IMR-90 (cell line): Measurements from ENCODE around the gene NLRP1. TPM values are rescaled to one million over a fixed set of nuclear protein-coding genes. Genes with fewer than 3 reads are reported as not detected.

Experiments used
- ATAC-seq: fragments of 200-7000 bp; cut with Tn5 transposase; 2 replicates; pipeline ENCODE4 v1.9.1; 2020; ENCODE audit warnings: low read depth, mild to moderate bottlenecking, moderate library complexity
- BruUV-seq: library from RNA; stranded (reverse); fragments of 400-500 nt; replicated peaks from 2 replicates; lab custom pipeline; 2021; lab: Mats Ljungman, UMichigan
- CTCF ChIA-PET: fragments of 300-600 bp; formaldehyde crosslinking; extraction: SDS; loops from one replicate; lab custom pipeline; 2021; ENCODE audit warnings: antibody characterized with exemption; lab: Yijun Ruan, JAX
- POLR2A ChIA-PET: fragments of 300-600 bp; sonication (Branson Sonifier 250); formaldehyde crosslinking; loops from one replicate; lab custom pipeline; 2022; ENCODE audit warnings: antibody characterized with exemption; ENCODE audit not compliant: unreplicated experiment; lab: Charles Lee
- DNase-seq: peaks from one replicate; pipeline ENCODE4 v3.0.0; 2013
- H2AFZ ChIP-seq: replicated peaks from 2 replicates; pipeline ENCODE3; 2013; ENCODE audit warnings: low read length, mild to moderate bottlenecking; ENCODE audit not compliant: poor library complexity
- H2AK5ac ChIP-seq: 2 replicates; pipeline ENCODE4 v1.6.1; 2013; ENCODE audit warnings: low read depth, low read length, inconsistent platforms
- H2AK9ac ChIP-seq: replicated peaks from 2 replicates; pipeline ENCODE3; 2013; ENCODE audit warnings: mild to moderate bottlenecking, low read depth, low read length, moderate library complexity; ENCODE audit not compliant: poor library complexity
- H2BK120ac ChIP-seq: 2 replicates; pipeline ENCODE4 v1.6.1; 2013; ENCODE audit warnings: low read depth, low read length, inconsistent platforms
- H2BK15ac ChIP-seq: 3 replicates; pipeline ENCODE4 v1.6.1; 2013; ENCODE audit warnings: low read depth, low read length, inconsistent platforms
- H2BK20ac ChIP-seq: 2 replicates; pipeline ENCODE4 v1.6.1; 2013; ENCODE audit warnings: low read depth, mild to moderate bottlenecking, inconsistent platforms, low read length, moderate library complexity
- H2BK5ac ChIP-seq: 2 replicates; pipeline ENCODE4 v1.6.1; 2013; ENCODE audit warnings: mild to moderate bottlenecking, low read depth, low read length, inconsistent platforms; ENCODE audit not compliant: poor library complexity, severe bottlenecking
- H3K14ac ChIP-seq: replicated peaks from 2 replicates; pipeline ENCODE4 v1.6.1; 2013; ENCODE audit warnings: low read depth, low read length, inconsistent platforms
- H3K18ac ChIP-seq: 2 replicates; pipeline ENCODE4 v1.6.1; 2013; ENCODE audit warnings: low read depth, low read length, control low read depth
- H3K23ac ChIP-seq: 2 replicates; pipeline ENCODE4 v1.6.1; 2013; ENCODE audit warnings: low read depth, low read length, inconsistent platforms
- H3K27ac ChIP-seq: 2 replicates; pipeline ENCODE4 v1.5.1; 2013; ENCODE audit warnings: mild to moderate bottlenecking, control low read depth, low read length; ENCODE audit not compliant: insufficient read depth
- H3K27me3 ChIP-seq: 2 replicates; pipeline ENCODE4 v1.6.1; 2013; ENCODE audit warnings: low read length; ENCODE audit not compliant: control insufficient read depth, insufficient read depth
- H3K36me3 ChIP-seq: 2 replicates; pipeline ENCODE4 v1.6.1; 2013; ENCODE audit warnings: low read length, mixed read lengths; ENCODE audit not compliant: control insufficient read depth, insufficient read depth
- H3K4ac ChIP-seq: 2 replicates; pipeline ENCODE4 v1.6.1; 2013; ENCODE audit warnings: low read depth, low read length, inconsistent platforms
- H3K4me1 ChIP-seq: 2 replicates; pipeline ENCODE4 v1.6.1; 2013; ENCODE audit warnings: low read length, mixed read lengths; ENCODE audit not compliant: control insufficient read depth, insufficient read depth
- H3K4me2 ChIP-seq: 2 replicates; pipeline ENCODE4 v1.6.1; 2013; ENCODE audit warnings: low read depth, mild to moderate bottlenecking, control low read depth, low read length, moderate library complexity
- H3K4me3 ChIP-seq: 2 replicates; pipeline ENCODE4 v1.5.1; 2013; ENCODE audit warnings: low read depth, mild to moderate bottlenecking, control low read depth, low read length, moderate library complexity; ENCODE audit not compliant: insufficient read depth
- H3K56ac ChIP-seq: 2 replicates; pipeline ENCODE4 v1.6.1; 2013; ENCODE audit warnings: low read length, inconsistent platforms; ENCODE audit not compliant: insufficient read depth; ENCODE audit errors: extremely low read depth
- H3K79me1 ChIP-seq, 2 experiments: 2 replicates each; pipeline ENCODE4 v1.6.1; 2013; ENCODE audit warnings: low read length in 2 of 2, inconsistent platforms in 1 of 2, low read depth in 1 of 2
- H3K9ac ChIP-seq: 2 replicates; pipeline ENCODE4 v1.6.1; 2013; ENCODE audit warnings: low read depth, low read length, control low read depth
- H3K9me1 ChIP-seq: 2 replicates; pipeline ENCODE4 v1.6.1; 2013; ENCODE audit warnings: low read length, inconsistent platforms; ENCODE audit not compliant: insufficient read depth
- H3K9me3 ChIP-seq: 2 replicates; pipeline ENCODE4 v1.6.1; 2013; ENCODE audit warnings: low read length; ENCODE audit not compliant: control insufficient read depth, insufficient read depth
- H4K20me1 ChIP-seq: 2 replicates; pipeline ENCODE4 v1.6.1; 2013; ENCODE audit warnings: low read length, inconsistent platforms; ENCODE audit not compliant: insufficient read depth
- H4K5ac ChIP-seq: 2 replicates; pipeline ENCODE4 v1.6.1; 2013; ENCODE audit warnings: mild to moderate bottlenecking, low read depth, low read length, control low read depth
- H4K8ac ChIP-seq, 2 experiments: 2 replicates each; pipeline ENCODE4 v1.6.1; 2013; ENCODE audit warnings: low read depth in 2 of 2, low read length in 2 of 2, control low read depth in 1 of 2, inconsistent platforms in 1 of 2
- H4K91ac ChIP-seq: 2 replicates; pipeline ENCODE4 v1.6.1; 2013; ENCODE audit warnings: low read depth, low read length, inconsistent platforms; ENCODE audit not compliant: insufficient read depth
- BHLHE40 ChIP-seq: fragments of 150-350 bp; IDR thresholded peaks from 2 replicates; pipeline ENCODE4 v1.6.1; 2016; ENCODE audit warnings: mild to moderate bottlenecking, low read depth, low read length
- CEBPB ChIP-seq: IDR thresholded peaks from 2 replicates; pipeline ENCODE4 v1.6.1; 2012; ENCODE audit warnings: low read depth, low read length, improper control_type of control experiment
- CHD1 ChIP-seq: IDR thresholded peaks from 2 replicates; pipeline ENCODE4 v1.6.1; 2012; ENCODE audit warnings: low read depth, low read length, improper control_type of control experiment
- FOS ChIP-seq: fragments of 150-350 bp; IDR thresholded peaks from 2 replicates; pipeline ENCODE4 v1.6.1; 2016; ENCODE audit warnings: low read depth, low read length
- MAFK ChIP-seq: IDR thresholded peaks from 2 replicates; pipeline ENCODE4 v1.6.1; 2012; ENCODE audit warnings: low read depth, low read length, improper control_type of control experiment
- MAZ ChIP-seq: IDR thresholded peaks from 2 replicates; pipeline ENCODE4 v1.6.1; 2012; ENCODE audit warnings: low read depth, mild to moderate bottlenecking, low read length, improper control_type of control experiment, moderate library complexity, borderline replicate concordance
- MXI1 ChIP-seq: IDR thresholded peaks from 2 replicates; pipeline ENCODE4 v1.6.1; 2012; ENCODE audit warnings: low read depth, mild to moderate bottlenecking, low read length, moderate library complexity, borderline replicate concordance
- NFE2L2 ChIP-seq: fragments of 150-350 bp; IDR thresholded peaks from 2 replicates; pipeline ENCODE4 v1.6.1; 2016; ENCODE audit warnings: low read depth, mild to moderate bottlenecking, low read length
- POLR2A ChIP-seq: IDR thresholded peaks from 2 replicates; pipeline ENCODE4 v1.6.1; 2012; ENCODE audit warnings: mild to moderate bottlenecking, low read depth, low read length
- RAD21 ChIP-seq: IDR thresholded peaks from 2 replicates; pipeline ENCODE4 v1.6.1; 2012; ENCODE audit warnings: low read length, improper control_type of control experiment
- RCOR1 ChIP-seq: IDR thresholded peaks from 2 replicates; pipeline ENCODE4 v1.6.1; 2012; ENCODE audit warnings: mild to moderate bottlenecking, low read length, improper control_type of control experiment; ENCODE audit not compliant: insufficient replicate concordance
- RFX5 ChIP-seq: IDR thresholded peaks from 2 replicates; pipeline ENCODE4 v1.8.0; 2012; ENCODE audit warnings: low read depth, mild to moderate bottlenecking, low read length, moderate library complexity
- SMC3 ChIP-seq: fragments of 150-350 bp; IDR thresholded peaks from 2 replicates; pipeline ENCODE4 v1.6.1; 2016; ENCODE audit warnings: low read depth, mild to moderate bottlenecking, antibody characterized with exemption, low read length, moderate library complexity
- WGBS, 2 experiments: methylation state at CpG; one replicate each; pipeline versions ENCODE4 v1.1.5 to v1.1.7; 2013; ENCODE audit warnings: missing lambda C conversion rate in 2 of 2; ENCODE audit not compliant: insufficient read length in 1 of 2; ENCODE audit errors: extremely low coverage in 2 of 2; 5-methylcytosine and 5-hydroxymethylcytosine counted together
- dilution Hi-C: fragments of 300-500 bp; cut with HindIII; formaldehyde crosslinking; loops from one replicate; pipeline ENCODE4 v1.14.3; 2018; ENCODE audit warnings: low sequenced_read_pairs; ENCODE audit not compliant: unreplicated experiment
- in situ Hi-C: fragments of 300-500 bp; cut with MboI; formaldehyde crosslinking; loops from 3 replicates; pipeline ENCODE4 v1.14.3; 2019; ENCODE audit warnings: low sequenced_read_pairs, inconsistent platforms, mixed read lengths
- intact Hi-C: fragments of 100-400 bp; cut with micrococcal nuclease; formaldehyde crosslinking; loops from 2 replicates; pipeline ENCODE4 v1.10.0; 2022
- polyA plus RNA-seq, 3 experiments: library from polyadenylated mRNA; depleted of rRNA; stranded (reverse); fragments of >200 nt; gene quantifications; 2 replicates each; pipeline ENCODE4 v1.2.3, GENCODE V29; 2012; ENCODE audit warnings: low replicate concordance in 1 of 3
- total RNA-seq: library from RNA; depleted of rRNA; stranded (reverse); fragments of >200 nt; gene quantifications from 2 replicates; pipeline ENCODE4 v1.2.3, GENCODE V29; 2012
- TF ChIP-seq, protein P1 (sequence below): conservative IDR thresholded peaks from 2 replicates; pipeline ENCODE4 v1.5.1; 2012; ENCODE audit warnings: mild to moderate bottlenecking, low read depth, low read length, improper control_type of control experiment
- TF ChIP-seq, protein P2 (sequence below): fragments of 150-350 bp; IDR thresholded peaks from 2 replicates; pipeline ENCODE4 v1.6.1; 2016; ENCODE audit warnings: low read depth, mild to moderate bottlenecking, low read length, moderate library complexity, borderline replicate concordance
- TF ChIP-seq, protein P3 (sequence below): fragments of 150-350 bp; IDR thresholded peaks from 2 replicates; pipeline ENCODE4 v1.6.1; 2017; ENCODE audit warnings: mild to moderate bottlenecking, antibody characterized with exemption, low read length, low read depth

The NLRP1 gene
- total and polyA plus RNA-seq, 2 of the 4 experiments (the other 2 are of a cell fraction): 134 to 340 TPM

DNA sequence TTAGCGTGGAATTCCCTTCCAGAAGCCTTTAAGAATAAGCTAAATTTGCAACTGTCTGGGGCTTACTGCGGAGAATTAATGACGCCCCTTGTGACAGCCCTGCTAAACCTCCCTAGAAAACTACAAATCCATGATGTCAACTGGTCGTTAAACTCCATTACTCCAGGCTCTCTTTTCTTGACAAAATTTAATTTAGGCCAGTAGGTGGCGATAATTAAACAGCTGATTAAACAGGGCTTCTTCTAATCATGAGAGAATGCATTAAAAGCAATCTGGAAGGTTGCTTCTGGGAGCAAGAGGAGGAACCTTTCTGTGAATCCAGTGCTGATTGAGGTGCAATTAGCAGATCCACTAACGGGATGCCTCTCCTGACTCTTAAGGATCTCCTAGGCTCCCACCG, 8.1 kb upstream of the NLRP1 start:
- Histone ChIP-seq H4K91ac (no peak overlapping the region), H3K36me3 (no peaks in the 10 kb centered on the region), H2BK15ac (no peak overlapping the region), H3K79me1 (no peaks in the 10 kb centered on the region), H4K8ac (no peak overlapping the region), H2BK120ac (no peak overlapping the region), H3K9ac (no peak overlapping the region), H3K4ac (no peak overlapping the region), H3K27me3 (peaks cover 17% of the 10 kb centered on the region), H3K4me3 (no peak overlapping the region), H3K4me1 (no peaks in the 10 kb centered on the region), H3K4me2 (no peak overlapping the region), H4K5ac (no peak overlapping the region), H3K9me3 (no peaks in the 10 kb centered on the region), H2BK5ac (no peak overlapping the region), H2AFZ (no peak overlapping the region), H3K27ac (no peak overlapping the region), H2BK20ac (no peak overlapping the region), H3K14ac (no peak overlapping the region), H2AK9ac (no peak overlapping the region), H4K20me1 (no peaks in the 10 kb centered on the region), H3K56ac (no peak overlapping the region), H2AK5ac (no peak overlapping the region), H3K9me1 (no peaks in the 10 kb centered on the region), H3K23ac (no peak overlapping the region), H3K18ac (no peak overlapping the region)
- intact Hi-C loops: loop anchor here (1.0 to 5.0 kb wide), 5 partner anchors 115 to 844 kb away; partner anchors contain the start of gene WSCD1
- WGBS, 2 experiments: no CpG with 5 or more reads among the region's 7 CpGs
- in situ Hi-C loops: no loop called here
- no TSS peak for BruUV-seq
- ChIA-PET CTCF (interaction anchor here (0.7 to 1.3 kb wide), 3 partner anchors 145 to 829 kb away, joined by 3 to 11 read pairs (median 4); no protein-coding TSS in a partner anchor), POLR2A (no interaction called here)
- dilution Hi-C loops: no loop called here
- ATAC-seq: peak; percentile 55; the same call in 1 of the 2 replicates
- TF ChIP-seq CHD1 (no peak), POLR2A (no peak), CEBPB (no peak), MAFK (no peak), MAZ (no peak), BHLHE40 (no peak), SMC3 (peak; percentile 68), NFE2L2 (no peak), RAD21 (peak; percentile 64), FOS (no peak), MXI1 (no peak), RCOR1 (no peak), RFX5 (no peak)
- TF ChIP-seq, protein P1, sequence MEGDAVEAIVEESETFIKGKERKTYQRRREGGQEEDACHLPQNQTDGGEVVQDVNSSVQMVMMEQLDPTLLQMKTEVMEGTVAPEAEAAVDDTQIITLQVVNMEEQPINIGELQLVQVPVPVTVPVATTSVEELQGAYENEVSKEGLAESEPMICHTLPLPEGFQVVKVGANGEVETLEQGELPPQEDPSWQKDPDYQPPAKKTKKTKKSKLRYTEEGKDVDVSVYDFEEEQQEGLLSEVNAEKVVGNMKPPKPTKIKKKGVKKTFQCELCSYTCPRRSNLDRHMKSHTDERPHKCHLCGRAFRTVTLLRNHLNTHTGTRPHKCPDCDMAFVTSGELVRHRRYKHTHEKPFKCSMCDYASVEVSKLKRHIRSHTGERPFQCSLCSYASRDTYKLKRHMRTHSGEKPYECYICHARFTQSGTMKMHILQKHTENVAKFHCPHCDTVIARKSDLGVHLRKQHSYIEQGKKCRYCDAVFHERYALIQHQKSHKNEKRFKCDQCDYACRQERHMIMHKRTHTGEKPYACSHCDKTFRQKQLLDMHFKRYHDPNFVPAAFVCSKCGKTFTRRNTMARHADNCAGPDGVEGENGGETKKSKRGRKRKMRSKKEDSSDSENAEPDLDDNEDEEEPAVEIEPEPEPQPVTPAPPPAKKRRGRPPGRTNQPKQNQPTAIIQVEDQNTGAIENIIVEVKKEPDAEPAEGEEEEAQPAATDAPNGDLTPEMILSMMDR: peak; percentile 62
- TF ChIP-seq, protein P2, sequence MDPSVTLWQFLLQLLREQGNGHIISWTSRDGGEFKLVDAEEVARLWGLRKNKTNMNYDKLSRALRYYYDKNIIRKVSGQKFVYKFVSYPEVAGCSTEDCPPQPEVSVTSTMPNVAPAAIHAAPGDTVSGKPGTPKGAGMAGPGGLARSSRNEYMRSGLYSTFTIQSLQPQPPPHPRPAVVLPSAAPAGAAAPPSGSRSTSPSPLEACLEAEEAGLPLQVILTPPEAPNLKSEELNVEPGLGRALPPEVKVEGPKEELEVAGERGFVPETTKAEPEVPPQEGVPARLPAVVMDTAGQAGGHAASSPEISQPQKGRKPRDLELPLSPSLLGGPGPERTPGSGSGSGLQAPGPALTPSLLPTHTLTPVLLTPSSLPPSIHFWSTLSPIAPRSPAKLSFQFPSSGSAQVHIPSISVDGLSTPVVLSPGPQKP: no peak
- TF ChIP-seq, protein P3, sequence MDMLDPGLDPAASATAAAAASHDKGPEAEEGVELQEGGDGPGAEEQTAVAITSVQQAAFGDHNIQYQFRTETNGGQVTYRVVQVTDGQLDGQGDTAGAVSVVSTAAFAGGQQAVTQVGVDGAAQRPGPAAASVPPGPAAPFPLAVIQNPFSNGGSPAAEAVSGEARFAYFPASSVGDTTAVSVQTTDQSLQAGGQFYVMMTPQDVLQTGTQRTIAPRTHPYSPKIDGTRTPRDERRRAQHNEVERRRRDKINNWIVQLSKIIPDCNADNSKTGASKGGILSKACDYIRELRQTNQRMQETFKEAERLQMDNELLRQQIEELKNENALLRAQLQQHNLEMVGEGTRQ: no peak
- peak; percentile 44 for DNase-seq
